WTC11 (cell line): ENCODE measurements around the gene SEMA5B. TPM values are rescaled to one million over a fixed set of nuclear protein-coding genes. Genes with fewer than 3 reads are reported as not detected.

Experiments
- ATAC-seq: fragments of 200-7000 bp; cut with Tn5 transposase; 2 replicates; pipeline ENCODE4 v1.10.0; 2021; ENCODE audit warnings: mild to moderate bottlenecking, moderate library complexity
- CTCF ChIA-PET: fragments of 300-600 bp; sonication (Branson Sonifier 250); formaldehyde crosslinking; loops from one replicate; lab custom pipeline; 2021; ENCODE audit warnings: antibody characterized with exemption; lab: Charles Lee
- POLR2A ChIA-PET: fragments of 350-600 bp; sonication (Branson Sonifier 250); formaldehyde crosslinking; loops from one replicate; lab custom pipeline; 2021; ENCODE audit warnings: antibody characterized with exemption; lab: Charles Lee
- DNase-seq: peaks from one replicate; pipeline ENCODE4 v3.0.0; 2021; ENCODE audit warnings: low spot score
- H3K27ac Mint-ChIP-seq: 2 replicates; pipeline ENCODE4 v1.8.0; 2021; ENCODE audit warnings: mixed read lengths
- H3K27me3 Mint-ChIP-seq: 2 replicates; pipeline ENCODE4 v1.8.0; 2021; ENCODE audit warnings: low read depth, mild to moderate bottlenecking, moderate library complexity, mixed read lengths
- H3K36me3 Mint-ChIP-seq: 2 replicates; pipeline ENCODE4 v1.8.0; 2021; ENCODE audit warnings: mixed read lengths
- H3K4me1 Mint-ChIP-seq: 2 replicates; pipeline ENCODE4 v1.8.0; 2022; ENCODE audit warnings: mixed read lengths
- H3K4me3 Mint-ChIP-seq: 2 replicates; pipeline ENCODE4 v1.8.0; 2021; ENCODE audit warnings: mild to moderate bottlenecking, moderate library complexity, mixed read lengths
- H3K9me3 Mint-ChIP-seq: 2 replicates; pipeline ENCODE4 v1.8.0; 2021; ENCODE audit warnings: mixed read lengths
- AFF4 ChIP-seq: sonication (generic); formaldehyde crosslinking; IDR thresholded peaks from 2 replicates; pipeline ENCODE4 v1.8.1; 2023; ENCODE audit warnings: mild to moderate bottlenecking, missing genetic modification reagents, borderline replicate concordance
- ATF1 ChIP-seq: sonication (generic); formaldehyde crosslinking; IDR thresholded peaks from 2 replicates; pipeline ENCODE4 v1.8.1; 2023; ENCODE audit warnings: mild to moderate bottlenecking, moderate library complexity, missing genetic modification reagents
- CREB1 ChIP-seq: sonication (generic); formaldehyde crosslinking; IDR thresholded peaks from 2 replicates; pipeline ENCODE4 v1.8.0; 2023; ENCODE audit warnings: mild to moderate bottlenecking, missing genetic modification reagents
- GTF2I ChIP-seq: fragments of 250-450 bp; sonication (Bioruptor Pico); conservative IDR thresholded peaks from 2 replicates; pipeline ENCODE4 v1.4.0; 2021; ENCODE audit warnings: mild to moderate bottlenecking
- KAT7 ChIP-seq: sonication (generic); formaldehyde crosslinking; IDR thresholded peaks from 2 replicates; pipeline ENCODE4 v1.8.1; 2023; ENCODE audit warnings: missing genetic modification reagents, mild to moderate bottlenecking, borderline replicate concordance
- MLX ChIP-seq: sonication (generic); formaldehyde crosslinking; IDR thresholded peaks from 2 replicates; pipeline ENCODE4 v1.8.1; 2023; ENCODE audit warnings: mild to moderate bottlenecking, missing genetic modification reagents, moderate library complexity
- MXD4 ChIP-seq: fragments of 250-450 bp; sonication (Bioruptor Pico); IDR thresholded peaks from 2 replicates; pipeline ENCODE4 v1.8.0; 2021; ENCODE audit warnings: mild to moderate bottlenecking, moderate library complexity, borderline replicate concordance
- MYBL2 ChIP-seq: sonication (generic); formaldehyde crosslinking; IDR thresholded peaks from 2 replicates; pipeline ENCODE4 v1.8.1; 2023; ENCODE audit warnings: mild to moderate bottlenecking, moderate library complexity, missing genetic modification reagents
- NR3C1 ChIP-seq: sonication (generic); formaldehyde crosslinking; conservative IDR thresholded peaks from 2 replicates; pipeline ENCODE4 v1.8.1; 2023; ENCODE audit warnings: low read depth, mild to moderate bottlenecking, missing genetic modification reagents
- PRRX2 ChIP-seq: fragments of 250-450 bp; sonication (Bioruptor Pico); IDR thresholded peaks from 2 replicates; pipeline ENCODE4 v1.8.0; 2021; ENCODE audit warnings: mild to moderate bottlenecking
- SMAD4 ChIP-seq: sonication (generic); formaldehyde crosslinking; IDR thresholded peaks from 2 replicates; pipeline ENCODE4 v1.8.0; 2022; ENCODE audit warnings: mild to moderate bottlenecking, missing genetic modification reagents
- TEAD1 ChIP-seq: sonication (generic); formaldehyde crosslinking; IDR thresholded peaks from 2 replicates; pipeline ENCODE4 v1.8.0; 2022; ENCODE audit warnings: mild to moderate bottlenecking, missing genetic modification reagents
- TEAD4 ChIP-seq: sonication (generic); formaldehyde crosslinking; IDR thresholded peaks from 2 replicates; pipeline ENCODE4 v1.8.0; 2022; ENCODE audit warnings: mild to moderate bottlenecking, missing genetic modification reagents
- ZNF263 ChIP-seq: sonication (generic); formaldehyde crosslinking; IDR thresholded peaks from 2 replicates; pipeline ENCODE4 v1.8.1; 2022; ENCODE audit warnings: low read depth, mild to moderate bottlenecking, moderate library complexity, missing genetic modification reagents
- total RNA-seq: library from RNA; stranded (reverse); gene quantifications from 3 replicates; pipeline ENCODE4 v1.2.3, GENCODE V29; 2021
- TF ChIP-seq, protein P1 (sequence below): fragments of 200-600 bp; IDR thresholded peaks from 2 replicates; pipeline ENCODE4 v1.8.0; 2022; ENCODE audit warnings: antibody characterized with exemption
- TF ChIP-seq, protein P2 (sequence below): sonication (generic); formaldehyde crosslinking; IDR thresholded peaks from 2 replicates; pipeline ENCODE4 v1.8.1; 2023; ENCODE audit warnings: mild to moderate bottlenecking, moderate library complexity, missing genetic modification reagents
- TF ChIP-seq, protein P3 (sequence below): sonication (generic); formaldehyde crosslinking; IDR thresholded peaks from 2 replicates; pipeline ENCODE4 v1.8.1; 2022; ENCODE audit warnings: low read depth, mild to moderate bottlenecking, moderate library complexity, missing genetic modification reagents, borderline replicate concordance
- TF ChIP-seq, protein P4 (sequence below): sonication (generic); formaldehyde crosslinking; IDR thresholded peaks from 2 replicates; pipeline ENCODE4 v1.8.0; 2023; ENCODE audit warnings: missing genetic modification reagents
- TF ChIP-seq, protein P5 (sequence below): fragments of 250-450 bp; sonication (Bioruptor Pico); IDR thresholded peaks from 2 replicates; pipeline ENCODE4 v1.9.0; 2021; ENCODE audit warnings: mild to moderate bottlenecking, borderline replicate concordance

SEMA5B gene
- total RNA-seq, 1 experiment from 2014 or later: 20.7 TPM

DNA sequence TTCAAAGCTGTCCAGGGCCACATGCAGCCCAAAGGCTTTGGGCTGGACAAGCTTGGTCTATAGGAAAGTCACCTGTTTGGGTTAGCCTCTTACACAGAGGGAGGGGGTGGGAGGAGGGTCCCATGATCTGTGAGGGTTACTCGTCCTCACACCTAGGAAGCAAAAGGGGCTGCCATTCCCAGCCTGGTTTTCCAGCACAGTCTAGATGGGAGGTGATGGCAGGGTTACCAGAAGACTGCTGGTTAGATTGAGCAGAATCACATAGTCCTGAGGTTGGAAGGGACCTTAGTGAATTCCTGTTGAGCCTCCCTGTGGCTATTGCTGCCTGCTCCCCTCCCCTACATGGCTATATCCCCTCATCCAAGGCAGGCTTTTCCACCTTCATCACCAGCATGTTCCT lies 101.8 kb downstream of the SEMA5B start:
- ChIA-PET CTCF (interaction anchor here (0.6 to 2.7 kb wide), 3 partner anchors 9 to 171 kb away, joined by 3 to 8 read pairs (median 3); no protein-coding TSS in a partner anchor), POLR2A (no interaction called here)
- H3K27ac Mint-ChIP-seq: no peak overlapping the region
- no peaks in the 10 kb centered on the region for H3K36me3 Mint-ChIP-seq
- H3K9me3 Mint-ChIP-seq: no peaks in the 10 kb centered on the region
- TF ChIP-seq TEAD1 (CRISPR knock-in tag) (no peak), PRRX2 (CRISPR knock-in tag) (no peak), AFF4 (CRISPR knock-in tag) (no peak), MLX (CRISPR knock-in tag) (no peak), NR3C1 (no peak), MYBL2 (CRISPR knock-in tag) (no peak), CREB1 (CRISPR knock-in tag) (no peak), KAT7 (CRISPR knock-in tag) (no peak), ATF1 (CRISPR knock-in tag) (no peak), ZNF263 (CRISPR knock-in tag) (no peak), SMAD4 (CRISPR knock-in tag) (no peak), MXD4 (CRISPR knock-in tag) (no peak), GTF2I (CRISPR knock-in tag) (no peak)
- TF ChIP-seq, protein P1, sequence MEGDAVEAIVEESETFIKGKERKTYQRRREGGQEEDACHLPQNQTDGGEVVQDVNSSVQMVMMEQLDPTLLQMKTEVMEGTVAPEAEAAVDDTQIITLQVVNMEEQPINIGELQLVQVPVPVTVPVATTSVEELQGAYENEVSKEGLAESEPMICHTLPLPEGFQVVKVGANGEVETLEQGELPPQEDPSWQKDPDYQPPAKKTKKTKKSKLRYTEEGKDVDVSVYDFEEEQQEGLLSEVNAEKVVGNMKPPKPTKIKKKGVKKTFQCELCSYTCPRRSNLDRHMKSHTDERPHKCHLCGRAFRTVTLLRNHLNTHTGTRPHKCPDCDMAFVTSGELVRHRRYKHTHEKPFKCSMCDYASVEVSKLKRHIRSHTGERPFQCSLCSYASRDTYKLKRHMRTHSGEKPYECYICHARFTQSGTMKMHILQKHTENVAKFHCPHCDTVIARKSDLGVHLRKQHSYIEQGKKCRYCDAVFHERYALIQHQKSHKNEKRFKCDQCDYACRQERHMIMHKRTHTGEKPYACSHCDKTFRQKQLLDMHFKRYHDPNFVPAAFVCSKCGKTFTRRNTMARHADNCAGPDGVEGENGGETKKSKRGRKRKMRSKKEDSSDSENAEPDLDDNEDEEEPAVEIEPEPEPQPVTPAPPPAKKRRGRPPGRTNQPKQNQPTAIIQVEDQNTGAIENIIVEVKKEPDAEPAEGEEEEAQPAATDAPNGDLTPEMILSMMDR: no peak
- TF ChIP-seq, protein P2, sequence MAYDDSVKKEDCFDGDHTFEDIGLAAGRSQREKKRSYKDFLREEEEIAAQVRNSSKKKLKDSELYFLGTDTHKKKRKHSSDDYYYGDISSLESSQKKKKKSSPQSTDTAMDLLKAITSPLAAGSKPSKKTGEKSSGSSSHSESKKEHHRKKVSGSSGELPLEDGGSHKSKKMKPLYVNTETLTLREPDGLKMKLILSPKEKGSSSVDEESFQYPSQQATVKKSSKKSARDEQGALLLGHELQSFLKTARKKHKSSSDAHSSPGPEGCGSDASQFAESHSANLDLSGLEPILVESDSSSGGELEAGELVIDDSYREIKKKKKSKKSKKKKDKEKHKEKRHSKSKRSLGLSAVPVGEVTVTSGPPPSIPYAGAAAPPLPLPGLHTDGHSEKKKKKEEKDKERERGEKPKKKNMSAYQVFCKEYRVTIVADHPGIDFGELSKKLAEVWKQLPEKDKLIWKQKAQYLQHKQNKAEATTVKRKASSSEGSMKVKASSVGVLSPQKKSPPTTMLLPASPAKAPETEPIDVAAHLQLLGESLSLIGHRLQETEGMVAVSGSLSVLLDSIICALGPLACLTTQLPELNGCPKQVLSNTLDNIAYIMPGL (CRISPR knock-in tag): no peak
- TF ChIP-seq, protein P3, sequence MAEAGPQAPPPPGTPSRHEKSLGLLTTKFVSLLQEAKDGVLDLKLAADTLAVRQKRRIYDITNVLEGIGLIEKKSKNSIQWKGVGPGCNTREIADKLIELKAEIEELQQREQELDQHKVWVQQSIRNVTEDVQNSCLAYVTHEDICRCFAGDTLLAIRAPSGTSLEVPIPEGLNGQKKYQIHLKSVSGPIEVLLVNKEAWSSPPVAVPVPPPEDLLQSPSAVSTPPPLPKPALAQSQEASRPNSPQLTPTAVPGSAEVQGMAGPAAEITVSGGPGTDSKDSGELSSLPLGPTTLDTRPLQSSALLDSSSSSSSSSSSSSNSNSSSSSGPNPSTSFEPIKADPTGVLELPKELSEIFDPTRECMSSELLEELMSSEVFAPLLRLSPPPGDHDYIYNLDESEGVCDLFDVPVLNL: no peak
- H3K4me3 Mint-ChIP-seq: no peak overlapping the region
- H3K4me1 Mint-ChIP-seq: no peaks in the 10 kb centered on the region
- peaks cover 8% of the 10 kb centered on the region for H3K27me3 Mint-ChIP-seq
- ATAC-seq (no peak), DNase-seq (no peak)

- no peak for DNase-seq
- ChIA-PET CTCF (interaction anchor here (1.0 kb wide), 2 partner anchors 104 to 169 kb away, joined by 3 to 4 read pairs; partner anchors contain the start of gene SEMA5B), POLR2A (no interaction called here)
- no peaks in the 10 kb centered on the region for H3K9me3 Mint-ChIP-seq
- H3K27ac Mint-ChIP-seq: no peak overlapping the region
- H3K4me3 Mint-ChIP-seq: no peak overlapping the region
- peaks cover 12% of the 10 kb centered on the region for H3K27me3 Mint-ChIP-seq
- no peaks in the 10 kb centered on the region for H3K36me3 Mint-ChIP-seq
- ATAC-seq: no peak
- no peaks in the 10 kb centered on the region for H3K4me1 Mint-ChIP-seq
- no peak for TF ChIP-seq TEAD1 (CRISPR knock-in tag)
- no peak for TF ChIP-seq TEAD4 (CRISPR knock-in tag)
- TF ChIP-seq, protein P4, sequence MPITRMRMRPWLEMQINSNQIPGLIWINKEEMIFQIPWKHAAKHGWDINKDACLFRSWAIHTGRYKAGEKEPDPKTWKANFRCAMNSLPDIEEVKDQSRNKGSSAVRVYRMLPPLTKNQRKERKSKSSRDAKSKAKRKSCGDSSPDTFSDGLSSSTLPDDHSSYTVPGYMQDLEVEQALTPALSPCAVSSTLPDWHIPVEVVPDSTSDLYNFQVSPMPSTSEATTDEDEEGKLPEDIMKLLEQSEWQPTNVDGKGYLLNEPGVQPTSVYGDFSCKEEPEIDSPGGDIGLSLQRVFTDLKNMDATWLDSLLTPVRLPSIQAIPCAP: no peak
- TF ChIP-seq, protein P5, sequence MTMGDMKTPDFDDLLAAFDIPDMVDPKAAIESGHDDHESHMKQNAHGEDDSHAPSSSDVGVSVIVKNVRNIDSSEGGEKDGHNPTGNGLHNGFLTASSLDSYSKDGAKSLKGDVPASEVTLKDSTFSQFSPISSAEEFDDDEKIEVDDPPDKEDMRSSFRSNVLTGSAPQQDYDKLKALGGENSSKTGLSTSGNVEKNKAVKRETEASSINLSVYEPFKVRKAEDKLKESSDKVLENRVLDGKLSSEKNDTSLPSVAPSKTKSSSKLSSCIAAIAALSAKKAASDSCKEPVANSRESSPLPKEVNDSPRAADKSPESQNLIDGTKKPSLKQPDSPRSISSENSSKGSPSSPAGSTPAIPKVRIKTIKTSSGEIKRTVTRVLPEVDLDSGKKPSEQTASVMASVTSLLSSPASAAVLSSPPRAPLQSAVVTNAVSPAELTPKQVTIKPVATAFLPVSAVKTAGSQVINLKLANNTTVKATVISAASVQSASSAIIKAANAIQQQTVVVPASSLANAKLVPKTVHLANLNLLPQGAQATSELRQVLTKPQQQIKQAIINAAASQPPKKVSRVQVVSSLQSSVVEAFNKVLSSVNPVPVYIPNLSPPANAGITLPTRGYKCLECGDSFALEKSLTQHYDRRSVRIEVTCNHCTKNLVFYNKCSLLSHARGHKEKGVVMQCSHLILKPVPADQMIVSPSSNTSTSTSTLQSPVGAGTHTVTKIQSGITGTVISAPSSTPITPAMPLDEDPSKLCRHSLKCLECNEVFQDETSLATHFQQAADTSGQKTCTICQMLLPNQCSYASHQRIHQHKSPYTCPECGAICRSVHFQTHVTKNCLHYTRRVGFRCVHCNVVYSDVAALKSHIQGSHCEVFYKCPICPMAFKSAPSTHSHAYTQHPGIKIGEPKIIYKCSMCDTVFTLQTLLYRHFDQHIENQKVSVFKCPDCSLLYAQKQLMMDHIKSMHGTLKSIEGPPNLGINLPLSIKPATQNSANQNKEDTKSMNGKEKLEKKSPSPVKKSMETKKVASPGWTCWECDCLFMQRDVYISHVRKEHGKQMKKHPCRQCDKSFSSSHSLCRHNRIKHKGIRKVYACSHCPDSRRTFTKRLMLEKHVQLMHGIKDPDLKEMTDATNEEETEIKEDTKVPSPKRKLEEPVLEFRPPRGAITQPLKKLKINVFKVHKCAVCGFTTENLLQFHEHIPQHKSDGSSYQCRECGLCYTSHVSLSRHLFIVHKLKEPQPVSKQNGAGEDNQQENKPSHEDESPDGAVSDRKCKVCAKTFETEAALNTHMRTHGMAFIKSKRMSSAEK (CRISPR knock-in tag): no peak
These were observed 103.5 kb downstream of the SEMA5B start for GRCh38 chr3:122924056-122924455.
